ENCODE results near the gene ACTN1. TPM values are rescaled to one million over a fixed set of nuclear protein-coding genes. Genes with fewer than 3 reads are reported as not detected.
A peak's percentile ranks its signal among the peaks of the same experiment; 100 is the strongest.

The ACTN1 gene
- total RNA-seq, 4 donors from 2014 or later, result 10.0 to 17.3 (median 14.1) TPM

- TF ChIP-seq CTCF (IDR thresholded peaks at IDR 0.05 in 4 of 5, conservative IDR thresholded peaks at IDR 0.05 in 1 of 5), result no peak
- no peak for TF ChIP-seq POLR2A (IDR thresholded peaks at IDR 0.05)
- Histone ChIP-seq H3K9me3 (no peaks in the 10 kb centered on the region), H3K4me3 (no peak overlapping the region), H3K4me1 (peaks cover 37 to 44% of the 10 kb centered on the region in 2 donors), H3K36me3 (no peaks in the 10 kb centered on the region), H3K27ac (peak overlapping the region in 2 of 4 donors; percentile 26 to 69), H3K27me3 (no peaks in the 10 kb centered on the region)
- DNase-seq (no peak), ATAC-seq (no peak)
- in situ Hi-C loops (cut with MboI; ENCODE audit: low sequenced_read_pairs in 4 of 4) (no loop called here), intact Hi-C loops (cut with DNase I; ENCODE audit: low total_unique reads) (no loop called here)
Measured at GRCh38 chr14:68946489-68946822, 32.6 kb downstream of the ACTN1 start.

- peak overlapping the region in 3 of 4 donors; percentile 28 to 69 (median 33) for H3K27ac ChIP-seq
- H3K36me3 ChIP-seq, result no peaks in the 10 kb centered on the region
- ATAC-seq (no peak), DNase-seq (no peak)
- intact Hi-C loops (cut with DNase I; ENCODE audit: low total_unique reads) (no loop called here), in situ Hi-C loops (cut with MboI; ENCODE audit: low sequenced_read_pairs in 4 of 4) (no loop called here)
- H3K9me3 ChIP-seq, result no peaks in the 10 kb centered on the region
- H3K4me3 ChIP-seq, result no peak overlapping the region
- TF ChIP-seq POLR2A (IDR thresholded peaks at IDR 0.05) (no peak), CTCF (IDR thresholded peaks at IDR 0.05 in 4 of 5, conservative IDR thresholded peaks at IDR 0.05 in 1 of 5) (no peak)
- no peaks in the 10 kb centered on the region for H3K27me3 ChIP-seq
- peaks cover 35 to 39% of the 10 kb centered on the region in 2 donors for H3K4me1 ChIP-seq
Measured at GRCh38 chr14:68945585-68946488, 33.3 kb downstream of the ACTN1 start.

GRCh38 chr14:68945190-68945584 is 33.9 kb downstream of the ACTN1 start:
- no peak for ATAC-seq

GRCh38 chr14:68944162-68944561 is 34.9 kb downstream of the ACTN1 start:
- Histone ChIP-seq H3K27me3 (no peaks in the 10 kb centered on the region), H3K4me1 (peaks cover 31 to 43% of the 10 kb centered on the region in 2 donors), H3K27ac (peak overlapping the region in 1 of 4 donors; percentile 81), H3K36me3 (no peaks in the 10 kb centered on the region), H3K9me3 (no peaks in the 10 kb centered on the region), H3K4me3 (no peak overlapping the region)
- no peak for ATAC-seq
- in situ Hi-C loops (cut with MboI; ENCODE audit: low sequenced_read_pairs in 4 of 4), result no loop called here
- TF ChIP-seq POLR2A (IDR thresholded peaks at IDR 0.05), result no peak
- TF ChIP-seq CTCF (IDR thresholded peaks at IDR 0.05 in 4 of 5, conservative IDR thresholded peaks at IDR 0.05 in 1 of 5), result no peak
- intact Hi-C loops (cut with DNase I; ENCODE audit: low total_unique reads), result no loop called here
- no peak for DNase-seq

More at GRCh38 chr14:68945190-68945584, 33.9 kb downstream of the ACTN1 start:
- in situ Hi-C loops (cut with MboI; ENCODE audit: low sequenced_read_pairs in 4 of 4) (no loop called here), intact Hi-C loops (cut with DNase I; ENCODE audit: low total_unique reads) (no loop called here)
- Histone ChIP-seq H3K27ac (peak overlapping the region in 3 of 4 donors; percentile 28 to 69 (median 33)), H3K27me3 (no peaks in the 10 kb centered on the region), H3K36me3 (no peaks in the 10 kb centered on the region), H3K4me3 (no peak overlapping the region), H3K4me1 (peaks cover 35 to 41% of the 10 kb centered on the region in 2 donors), H3K9me3 (no peaks in the 10 kb centered on the region)
- no peak for DNase-seq
- TF ChIP-seq CTCF (IDR thresholded peaks at IDR 0.05 in 4 of 5, conservative IDR thresholded peaks at IDR 0.05 in 1 of 5) (no peak), POLR2A (IDR thresholded peaks at IDR 0.05) (no peak)
